Keratinocyte (primary cell): ENCODE results near the gene RNASE13. TPM values are rescaled to one million over a fixed set of nuclear protein-coding genes. Genes with fewer than 3 reads are reported as not detected.

ENCODE experiments used
- DNase-seq: peaks from one replicate; pipeline ENCODE4 v3.0.0-alpha.2; 2011; ENCODE audit warnings: low read depth, missing footprints, low spot score
- FAIRE-seq: peaks from 2 replicates; lab custom pipeline; 2011; peaks lifted over from hg19 to GRCh38; lab: Jason Lieb, UNC
- H2AFZ ChIP-seq: 2 replicates; pipeline ENCODE4 v1.6.0; 2012; ENCODE audit warnings: low read length, control low read depth, inconsistent platforms; ENCODE audit not compliant: control insufficient read depth
- H3K27ac ChIP-seq: 2 replicates; pipeline ENCODE4 v1.5.1; 2011; ENCODE audit warnings: low read length; ENCODE audit not compliant: control insufficient read depth, insufficient read depth
- H3K27me3 ChIP-seq: 3 replicates; pipeline ENCODE4 v1.6.0; 2011; ENCODE audit warnings: low read length; ENCODE audit not compliant: control insufficient read depth, insufficient read depth; ENCODE audit errors: extremely low read depth
- H3K36me3 ChIP-seq, 2 experiments: 2 replicates in 1 of 2; 3 replicates in 1 of 2; pipeline ENCODE4 v1.5.1; 2011; ENCODE audit warnings: low read length in 2 of 2, mild to moderate bottlenecking in 1 of 2; ENCODE audit not compliant: control insufficient read depth in 2 of 2, insufficient read depth in 2 of 2; ENCODE audit errors: extremely low read depth in 1 of 2
- H3K4me1 ChIP-seq: 3 replicates; pipeline ENCODE4 v1.5.1; 2011; ENCODE audit warnings: low read length; ENCODE audit not compliant: control insufficient read depth, insufficient read depth; ENCODE audit errors: extremely low read depth
- H3K4me2 ChIP-seq: 3 replicates; pipeline ENCODE4 v1.6.0; 2011; ENCODE audit warnings: low read depth, low read length; ENCODE audit not compliant: control insufficient read depth, insufficient read depth; ENCODE audit errors: extremely low read depth
- H3K4me3 ChIP-seq, 3 experiments: fragments of 200-600 bp in 1 of 3; sonication (generic) in 1 of 3; 2 replicates in 2 of 3; 3 replicates in 1 of 3; pipeline ENCODE4 v1.5.1; 2011 to 2016; ENCODE audit warnings: low read length in 3 of 3, mild to moderate bottlenecking in 3 of 3, control low read depth in 2 of 3, inconsistent platforms in 1 of 3, low read depth in 1 of 3, mixed read lengths in 1 of 3, mixed run types in 1 of 3, moderate library complexity in 1 of 3; ENCODE audit not compliant: control insufficient read depth in 2 of 3, insufficient read depth in 2 of 3; ENCODE audit errors: extremely low read depth in 1 of 3
- H3K79me2 ChIP-seq: 2 replicates; pipeline ENCODE4 v1.6.0; 2012; ENCODE audit warnings: low read length; ENCODE audit not compliant: control insufficient read depth, insufficient read depth
- H3K9ac ChIP-seq: 3 replicates; pipeline ENCODE4 v1.6.0; 2011; ENCODE audit warnings: low read length; ENCODE audit not compliant: control insufficient read depth, insufficient read depth; ENCODE audit errors: extremely low read depth
- H3K9me1 ChIP-seq: 3 replicates; pipeline ENCODE4 v1.6.0; 2011; ENCODE audit warnings: low read length; ENCODE audit not compliant: control insufficient read depth, insufficient read depth; ENCODE audit errors: extremely low read depth
- H3K9me3 ChIP-seq: 2 replicates; pipeline ENCODE4 v1.5.1; 2012; ENCODE audit warnings: low read depth, low read length; ENCODE audit not compliant: control insufficient read depth
- H4K20me1 ChIP-seq: 3 replicates; pipeline ENCODE4 v1.6.0; 2011; ENCODE audit warnings: low read length; ENCODE audit not compliant: control insufficient read depth, insufficient read depth; ENCODE audit errors: extremely low read depth
- CTCF ChIP-seq, 3 experiments: IDR thresholded peaks in 1 of 3; conservative IDR thresholded peaks in 1 of 3; optimal IDR thresholded peaks in 1 of 3; 2 replicates in 2 of 3; 3 replicates in 1 of 3; pipeline versions ENCODE3 to v1.5.1; 2011; ENCODE audit warnings: low read length in 3 of 3, mild to moderate bottlenecking in 3 of 3, moderate library complexity in 2 of 3, control low read depth in 1 of 3, inconsistent platforms in 1 of 3; ENCODE audit not compliant: insufficient read depth in 2 of 3; ENCODE audit errors: extremely low read depth in 1 of 3
- EZH2 ChIP-seq: IDR thresholded peaks from one replicate; pipeline ENCODE4 v1.6.1; 2012; ENCODE audit warnings: inconsistent platforms, mild to moderate bottlenecking, low read length, moderate library complexity
- dilution Hi-C: fragments of 300-500 bp; cut with MboI; formaldehyde crosslinking; loops from one replicate; pipeline ENCODE4 v1.7.0; 2020; ENCODE audit warnings: low sequenced_read_pairs; ENCODE audit not compliant: extremely low pct_ligation_motif_present
- polyA plus RNA-seq, 5 experiments: library from polyadenylated mRNA; depleted of rRNA in 3 of 5; stranded (reverse) in 3 of 5; stranded (forward) in 1 of 5; unstranded in 1 of 5; fragments of >200 nt; gene quantifications; 1 replicate in 1 of 5; 2 replicates in 3 of 5; 3 replicates in 1 of 5; pipeline versions ENCODE4 v1.2.1 to v1.2.3, GENCODE V29; 2011 to 2012; ENCODE audit warnings: missing spikeins in 2 of 5, low read depth in 1 of 5, low replicate concordance in 1 of 5

RNASE13 gene
- polyA plus RNA-seq, 1 donor (not counting 4 experiments of a cell fraction or from before 2014, with no cell fraction given): not detected

- FAIRE-seq: no peak
- dilution Hi-C loops: no loop called here
- no peak overlapping the region for H3K4me2 ChIP-seq
- no peaks in the 10 kb centered on the region for H3K79me2 ChIP-seq
- H4K20me1 ChIP-seq: no peaks in the 10 kb centered on the region
- no peak for TF ChIP-seq EZH2
- TF ChIP-seq CTCF (optimal IDR thresholded peaks at IDR 0.05 in 1 of 3, IDR thresholded peaks at IDR 0.05 in 1 of 3, conservative IDR thresholded peaks at IDR 0.05 in 1 of 3; ENCODE audit: extremely low read depth in 1 of 3, insufficient read depth in 2 of 3, low read length in 3 of 3): no peak
- no peak overlapping the region for H3K27ac ChIP-seq
- H3K27me3 ChIP-seq: peaks cover 3% of the 10 kb centered on the region
- H3K9me3 ChIP-seq: no peaks in the 10 kb centered on the region
- H2AFZ ChIP-seq: no peak overlapping the region
- no peak overlapping the region for H3K4me3 ChIP-seq
- H3K9me1 ChIP-seq: no peaks in the 10 kb centered on the region
- no peaks in the 10 kb centered on the region for H3K36me3 ChIP-seq
- DNase-seq: no peak
- H3K9ac ChIP-seq: no peak overlapping the region
- no peaks in the 10 kb centered on the region for H3K4me1 ChIP-seq
Observed at GRCh38 chr14:21032326-21033132, 2.1 kb downstream of the RNASE13 start.

- FAIRE-seq (no peak), DNase-seq (no peak)
- no peaks in the 10 kb centered on the region for H3K9me3 ChIP-seq
- TF ChIP-seq EZH2 (no peak), CTCF (optimal IDR thresholded peaks at IDR 0.05 in 1 of 3, IDR thresholded peaks at IDR 0.05 in 1 of 3, conservative IDR thresholded peaks at IDR 0.05 in 1 of 3; ENCODE audit: extremely low read depth in 1 of 3, insufficient read depth in 2 of 3, low read length in 3 of 3) (no peak)
- peaks cover 3% of the 10 kb centered on the region for H3K27me3 ChIP-seq
- H3K4me1 ChIP-seq: no peaks in the 10 kb centered on the region
- H3K79me2 ChIP-seq: no peaks in the 10 kb centered on the region
- H3K9ac ChIP-seq: no peak overlapping the region
- H3K36me3 ChIP-seq: no peaks in the 10 kb centered on the region
- dilution Hi-C loops: no loop called here
- no peak overlapping the region for H3K27ac ChIP-seq
- H3K9me1 ChIP-seq: no peaks in the 10 kb centered on the region
- H3K4me2 ChIP-seq: no peak overlapping the region
- H3K4me3 ChIP-seq: no peak overlapping the region
- no peaks in the 10 kb centered on the region for H4K20me1 ChIP-seq
- H2AFZ ChIP-seq: no peak overlapping the region
Observed at GRCh38 chr14:21030531-21030930, 4.1 kb downstream of the RNASE13 start.
